Activated CD4-positive, alpha-beta T cell treated with anti-CD3 and anti-CD28 coated beads for 4 hours (primary cell): ENCODE data around the gene SST.

Experiments
- DNase-seq, 2 donors: peaks; one replicate each; pipeline ENCODE4 v3.0.0-alpha.2; 2020

The SST gene

GRCh38 chr3:187626581-187626980 is 43.6 kb downstream of the SST start:
- DNase-seq = no peak

GRCh38 chr3:187624588-187624987 is 45.6 kb downstream of the SST start:
- DNase-seq = no peak

- DNase-seq = no peak
Measured at GRCh38 chr3:187623285-187623814, 46.8 kb downstream of the SST start.

- no peak for DNase-seq
Measured at GRCh38 chr3:187621881-187622280, 48.3 kb downstream of the SST start.

- DNase-seq = no peak
Measured at GRCh38 chr3:187619461-187619860, 50.7 kb downstream of the SST start.
